NCI-H1417 (cell line): Measurements from ENCODE around the gene TFDP2.
A peak's percentile ranks its signal among the peaks of the same experiment; 100 is the strongest.

Experiments used
- DNase-seq, 3 experiments: peaks; one replicate each; lab custom pipeline; 2025; lab: John Stamatoyannopoulos, UW

Gene TFDP2

DNA sequence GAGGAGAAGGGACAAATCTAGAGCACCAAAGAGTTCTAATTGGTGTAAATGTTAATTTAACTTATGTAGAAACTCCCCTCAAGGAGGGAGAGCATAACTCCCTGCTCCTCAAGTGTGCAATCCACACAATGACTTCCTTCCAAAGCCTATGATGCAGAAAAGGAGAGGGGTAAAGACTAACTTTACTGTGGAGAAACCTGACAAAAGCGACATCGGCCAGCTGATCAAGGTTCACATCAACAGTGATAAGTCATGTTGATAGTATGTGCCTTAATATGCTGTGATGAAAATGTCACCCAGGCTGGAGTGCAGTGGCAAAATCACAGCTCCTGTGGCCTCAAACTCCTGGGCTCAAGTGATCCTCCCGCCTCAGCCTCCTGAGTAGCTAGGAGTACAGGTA lies 76.5 kb downstream of the TFDP2 start:
- DNase-seq: no peak

DNA sequence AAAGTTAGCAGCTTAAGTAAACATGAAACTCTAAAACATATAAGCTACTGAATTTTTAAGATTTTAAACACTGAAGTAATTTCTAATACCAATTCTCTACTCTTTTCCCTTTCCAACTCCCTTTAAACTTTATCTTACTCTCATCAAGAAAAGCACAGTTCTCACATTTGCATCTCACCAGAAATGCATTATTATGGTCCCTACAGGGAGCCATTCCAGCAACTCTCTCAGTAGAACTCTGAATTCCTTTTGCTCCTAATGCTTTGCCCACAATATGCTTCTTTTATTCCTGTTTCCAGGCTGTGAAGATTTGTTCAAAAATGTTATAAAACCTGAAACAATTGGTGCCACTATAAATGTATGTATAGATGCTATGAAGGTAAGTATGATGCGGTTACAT lies 83.4 kb downstream of the TFDP2 start:
- DNase-seq: no peak

GRCh38 chr3:142065344-142065743 lies 84.0 kb downstream of the TFDP2 start:
- no peak for DNase-seq

- DNase-seq: no peak
Measured at GRCh38 chr3:142064454-142064853, 84.9 kb downstream of the TFDP2 start.

DNA sequence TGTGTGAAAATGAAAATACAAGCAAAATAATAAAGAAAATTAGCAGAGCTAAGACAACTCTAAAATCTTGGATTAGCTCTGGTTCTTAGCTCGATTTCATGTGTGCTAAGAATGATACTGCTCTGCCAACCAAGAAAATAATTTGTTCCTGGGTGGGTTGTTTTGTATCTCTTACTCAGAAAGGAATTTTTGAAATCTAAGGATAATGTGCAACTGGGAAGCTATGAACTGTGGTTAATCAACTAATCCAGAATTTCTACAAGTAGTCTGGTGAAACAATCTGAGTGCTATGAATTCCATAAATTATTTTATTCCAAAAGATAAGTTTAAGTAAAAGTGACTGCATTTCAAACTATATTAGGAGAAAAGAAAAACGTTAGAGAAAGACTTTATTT lies 92.0 kb downstream of the TFDP2 start:
- DNase-seq: no peak

DNA sequence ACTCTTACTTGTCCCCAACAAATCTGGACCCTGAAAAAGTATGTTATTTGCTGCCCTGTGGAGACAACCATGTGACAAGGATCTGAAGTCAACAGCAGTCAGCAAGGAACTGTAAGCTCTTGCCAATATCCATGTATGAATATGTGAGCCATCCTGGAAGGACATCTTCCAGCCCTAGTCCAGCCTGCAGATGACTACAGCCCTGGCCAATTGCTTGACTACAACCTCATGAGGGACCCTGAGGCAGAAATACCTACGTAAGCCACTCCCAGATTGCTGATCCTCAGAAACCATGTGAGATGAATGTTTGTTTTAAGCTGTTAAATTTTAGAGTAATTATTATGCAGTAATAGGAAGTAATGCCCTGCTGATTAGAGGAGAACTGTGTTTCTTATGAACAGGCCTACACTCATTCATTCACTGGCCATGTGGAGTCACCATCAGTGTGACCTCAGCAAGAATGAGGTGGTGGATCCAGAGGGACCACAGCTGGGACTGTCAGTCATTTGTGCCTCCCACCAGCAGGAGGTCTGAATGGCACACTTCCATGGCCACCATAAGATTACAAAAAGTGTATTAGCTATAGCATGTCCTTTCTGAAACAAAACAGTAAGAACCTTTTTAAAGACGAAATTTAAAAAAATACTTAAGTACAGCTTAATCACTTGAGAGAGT lies 92.6 kb downstream of the TFDP2 start:
- DNase-seq: no peak

GRCh38 chr3:142053835-142054234 lies 95.5 kb downstream of the TFDP2 start:
- no peak for DNase-seq

DNA sequence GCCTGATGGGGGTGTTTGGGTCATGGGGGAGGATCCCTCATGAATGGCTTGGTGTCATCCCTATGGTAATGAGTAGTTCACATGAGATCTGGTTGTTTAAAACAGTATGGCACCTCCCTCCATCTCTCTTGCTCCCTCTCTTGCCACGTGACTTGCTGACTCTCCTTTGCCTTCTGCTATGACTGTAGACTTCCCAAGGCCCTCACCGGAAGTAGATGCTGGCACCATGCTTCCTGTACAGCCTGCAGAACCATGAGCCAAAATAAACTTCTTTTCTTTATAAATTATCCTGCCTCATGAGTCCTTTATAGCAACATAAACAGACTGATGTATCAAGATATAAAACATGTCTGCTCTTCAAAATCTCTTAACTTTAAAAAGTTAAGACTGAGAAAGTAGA lies 96.1 kb downstream of the TFDP2 start:
- no peak for DNase-seq

DNA sequence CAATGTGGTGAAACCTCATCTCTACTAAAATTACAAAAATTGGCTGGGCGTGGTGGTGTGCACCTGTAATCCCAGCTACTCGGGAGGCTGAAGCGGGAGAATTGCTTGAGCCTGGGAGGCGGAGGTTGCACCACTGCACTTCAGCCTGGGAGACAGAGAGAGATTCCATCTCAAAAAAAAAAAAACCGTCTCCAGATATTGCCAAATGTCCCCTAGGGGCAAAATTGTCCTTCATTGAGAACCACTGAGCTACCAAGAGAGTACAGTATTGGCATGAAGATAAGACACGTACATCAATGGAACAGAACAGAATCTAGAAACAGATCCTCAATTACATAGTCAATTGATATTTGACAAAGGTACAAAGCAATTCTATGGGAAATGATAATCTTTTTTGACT lies 98.0 kb downstream of the TFDP2 start:
- DNase-seq: no peak

GRCh38 chr3:142047021-142047369 lies 102.3 kb downstream of the TFDP2 start:
- DNase-seq: no peak

DNA sequence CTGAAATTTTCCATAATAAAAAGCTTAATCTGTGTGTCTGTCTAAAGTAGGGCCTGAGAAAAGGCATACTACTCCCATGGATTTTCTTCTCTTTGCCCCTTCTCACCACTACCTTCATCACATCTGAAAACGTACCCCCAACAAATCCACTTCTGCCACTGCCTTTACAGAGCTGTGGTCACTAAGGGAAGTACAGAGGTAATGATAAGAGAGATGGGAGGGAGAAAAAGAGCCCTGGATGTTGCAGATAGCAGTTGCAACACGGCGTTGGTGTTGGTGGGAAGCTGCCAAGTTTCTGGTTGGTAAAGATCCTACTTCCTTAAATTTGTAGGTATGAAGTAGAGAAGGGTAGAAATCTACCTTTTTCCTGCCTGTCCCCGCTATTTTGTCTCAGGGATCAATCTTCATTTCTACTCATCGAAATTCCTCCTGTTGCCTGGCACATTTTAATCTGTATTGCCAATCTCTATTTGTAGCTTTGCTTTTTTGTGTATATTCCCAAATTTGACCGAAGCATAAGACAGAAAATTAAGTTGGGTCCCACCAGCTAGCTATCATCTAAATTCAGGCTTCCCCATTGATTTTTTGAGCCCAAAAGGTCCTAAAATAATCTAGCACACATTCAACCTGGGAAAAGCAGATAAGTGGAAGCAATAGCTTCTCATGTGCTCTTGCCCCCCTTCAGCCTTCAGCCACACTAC lies 102.9 kb downstream of the TFDP2 start:
- DNase-seq: no peak

DNA sequence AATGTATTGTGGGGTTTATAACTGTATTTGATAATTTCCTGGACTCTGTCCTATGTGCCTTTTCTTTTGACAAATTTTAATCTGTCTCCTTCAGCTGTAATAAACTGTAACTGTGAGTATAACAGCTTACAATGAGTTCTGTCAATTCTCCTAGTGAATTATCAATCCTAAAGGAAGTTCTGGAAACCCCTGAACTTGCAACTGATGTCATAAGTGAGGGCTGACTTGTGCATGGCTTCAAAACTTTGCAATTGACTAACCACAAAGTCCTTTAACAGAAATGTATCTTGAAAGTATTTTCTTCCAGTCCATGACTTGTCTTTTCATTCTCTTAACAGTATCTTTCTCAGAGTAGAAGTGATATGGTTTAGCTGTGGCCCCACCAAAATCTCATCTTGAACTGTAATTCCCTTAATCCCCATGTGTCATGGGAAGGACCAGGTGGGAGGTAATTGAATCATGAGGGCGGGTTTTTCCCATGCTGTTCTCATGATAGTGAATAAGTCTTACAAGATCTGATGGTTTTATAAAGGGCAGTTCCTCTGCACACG lies 108.3 kb downstream of the TFDP2 start:
- DNase-seq: no peak

DNA sequence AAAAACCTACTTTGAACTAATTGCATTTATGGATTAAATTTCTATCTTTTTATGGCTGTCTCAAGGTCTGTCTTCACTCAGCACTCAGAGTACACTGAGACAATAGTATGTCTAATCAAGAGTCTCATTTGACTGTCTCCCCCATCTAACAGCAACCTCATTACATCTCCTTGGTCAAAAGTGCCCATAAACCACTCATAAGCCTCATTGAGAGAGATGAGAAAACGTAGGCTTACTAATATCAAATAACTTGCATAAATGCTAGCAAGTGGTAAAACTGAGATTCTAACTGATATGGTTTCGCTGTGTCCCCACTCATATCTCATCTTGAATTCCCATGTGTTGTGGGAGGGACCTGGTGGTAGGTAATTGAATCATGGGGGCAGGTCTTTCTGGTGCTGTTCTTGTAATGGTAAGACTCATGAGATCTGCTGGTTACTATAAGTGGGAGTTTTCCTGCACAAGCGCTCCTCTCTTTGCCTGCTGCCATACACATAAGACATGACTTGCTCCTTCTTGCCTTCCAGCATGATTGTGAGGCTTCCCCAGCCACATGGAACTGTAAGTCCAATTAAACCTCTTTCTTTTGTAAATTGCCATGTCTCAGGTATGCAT lies 113.9 kb downstream of the TFDP2 start:
- no peak for DNase-seq

DNA sequence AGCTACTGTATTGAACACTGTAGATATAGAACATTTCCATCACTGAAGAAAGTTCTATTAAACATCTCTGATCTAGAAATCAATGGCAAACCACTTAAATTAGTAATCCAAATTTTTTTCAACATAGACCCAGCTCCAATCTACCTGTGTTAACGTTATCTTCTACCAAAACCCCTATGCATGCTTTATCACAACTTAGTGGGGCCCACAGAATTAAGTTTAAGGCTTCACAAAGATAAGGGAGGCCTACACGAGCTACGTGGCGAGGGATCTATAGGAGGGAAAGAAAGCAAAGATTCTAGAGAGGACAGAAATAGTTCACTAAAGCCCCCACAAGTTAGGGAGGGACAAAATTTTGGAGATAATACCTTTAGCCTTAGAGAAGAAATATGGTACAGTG lies 116.1 kb downstream of the TFDP2 start:
- no peak for DNase-seq

DNA sequence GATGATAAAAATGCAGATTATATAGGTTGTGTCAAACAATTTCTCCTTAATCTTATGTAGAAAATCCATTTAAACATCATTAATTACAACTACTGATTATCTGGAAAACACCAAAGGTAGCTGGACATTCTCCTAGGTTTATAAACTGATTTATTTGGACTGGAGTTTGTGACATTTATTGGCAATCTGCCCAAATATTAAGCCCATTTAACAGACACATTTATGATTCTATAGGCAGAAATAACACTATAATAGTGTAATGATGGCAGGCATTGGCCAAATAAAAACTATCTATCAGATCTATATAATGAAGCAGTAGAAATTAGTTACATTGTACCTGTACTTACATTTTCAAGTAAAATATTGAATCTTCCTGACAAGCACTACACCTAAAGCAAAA lies 117.8 kb downstream of the TFDP2 start:
- DNase-seq: no peak

DNA sequence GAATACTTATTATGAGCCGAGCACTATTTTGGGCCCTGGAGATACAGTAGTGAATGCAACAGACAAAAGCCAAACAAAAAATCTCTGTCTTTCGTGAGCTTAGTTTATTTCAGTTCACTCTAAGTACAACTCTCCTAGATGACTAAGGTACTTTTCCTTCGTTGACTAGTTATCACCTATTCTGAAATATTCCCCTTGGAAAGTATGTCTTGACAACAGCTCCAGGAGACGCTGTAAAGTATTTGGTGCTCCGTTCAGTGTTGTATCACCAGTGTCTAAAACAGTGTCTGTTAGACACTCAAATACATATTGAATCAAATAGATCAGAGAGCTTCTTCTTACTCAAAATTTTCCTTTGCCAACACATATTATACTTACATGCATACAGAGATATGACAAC lies 119.6 kb downstream of the TFDP2 start:
- DNase-seq: no peak

DNA sequence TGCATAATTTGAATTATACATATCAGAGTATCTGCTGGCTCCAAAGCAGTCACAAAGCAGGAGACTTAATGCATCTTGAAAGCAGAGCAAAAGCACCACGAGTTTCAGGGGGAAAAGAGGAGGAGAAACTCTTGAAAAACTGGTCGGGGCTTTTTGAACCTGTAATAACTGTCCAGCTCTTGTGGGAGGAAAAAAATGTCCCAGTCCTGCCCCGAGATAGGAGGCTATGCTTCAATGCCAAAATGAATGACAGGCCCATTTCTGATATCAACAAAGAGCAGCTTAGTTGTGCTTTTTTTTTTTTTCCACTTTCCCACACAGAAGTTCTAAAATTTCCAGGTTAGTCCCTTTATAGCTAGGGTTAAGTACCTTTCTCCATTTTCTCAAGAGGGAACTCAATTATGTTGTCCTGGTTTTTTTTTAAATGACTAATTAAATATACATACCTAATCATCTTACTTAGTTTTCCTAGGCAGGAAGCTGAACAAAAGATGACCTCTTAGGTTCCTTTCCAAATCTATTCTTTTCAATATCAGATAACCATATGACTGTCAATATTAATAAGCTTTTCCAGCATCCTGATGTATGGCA lies 120.2 kb downstream of the TFDP2 start:
- DNase-seq: peak in 2 of 3 experiments; percentile 21 to 52

GRCh38 chr3:142028243-142028777 lies 121.0 kb downstream of the TFDP2 start:
- peak in 2 of 3 experiments; percentile 46 to 52 for DNase-seq

DNA sequence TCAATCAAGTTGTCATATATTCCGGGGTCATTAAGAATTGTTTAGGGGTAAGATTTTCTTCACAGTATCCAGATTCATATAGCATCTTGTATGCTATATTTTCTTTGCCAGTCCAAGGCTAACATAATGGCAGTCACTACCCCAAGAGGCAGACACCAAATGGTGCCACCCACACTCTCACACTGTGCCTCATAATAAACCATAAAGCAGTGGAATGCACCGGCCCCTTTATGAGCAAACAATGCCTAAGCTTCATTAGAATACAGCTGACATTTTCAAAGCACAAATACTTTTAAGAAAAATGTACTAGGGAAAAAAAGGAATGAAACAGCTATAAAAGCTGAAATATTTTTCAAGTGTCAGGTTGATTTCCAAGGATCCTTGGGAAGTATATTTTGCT lies 121.6 kb downstream of the TFDP2 start:
- DNase-seq: peak; percentile 14 to 78 (median 24)

DNA sequence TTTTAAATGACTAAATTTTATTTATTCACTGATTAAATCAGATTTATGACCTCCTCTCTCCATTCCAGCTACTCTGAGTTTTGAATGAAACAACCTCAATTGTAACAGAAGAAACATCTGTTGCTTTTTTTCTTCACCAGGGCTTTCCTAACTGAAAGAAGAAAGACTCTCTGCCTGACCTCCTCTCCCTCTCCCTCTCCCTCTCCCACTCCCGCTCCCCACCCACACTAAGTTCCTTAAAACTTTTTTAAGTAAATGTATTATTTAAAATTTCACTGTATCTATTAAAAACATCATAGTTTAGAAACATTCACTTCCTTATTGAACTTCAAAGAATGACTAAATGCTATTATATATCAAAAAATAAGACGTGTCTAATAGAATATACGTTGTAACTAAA lies 122.0 kb downstream of the TFDP2 start:
- no peak for DNase-seq

DNA sequence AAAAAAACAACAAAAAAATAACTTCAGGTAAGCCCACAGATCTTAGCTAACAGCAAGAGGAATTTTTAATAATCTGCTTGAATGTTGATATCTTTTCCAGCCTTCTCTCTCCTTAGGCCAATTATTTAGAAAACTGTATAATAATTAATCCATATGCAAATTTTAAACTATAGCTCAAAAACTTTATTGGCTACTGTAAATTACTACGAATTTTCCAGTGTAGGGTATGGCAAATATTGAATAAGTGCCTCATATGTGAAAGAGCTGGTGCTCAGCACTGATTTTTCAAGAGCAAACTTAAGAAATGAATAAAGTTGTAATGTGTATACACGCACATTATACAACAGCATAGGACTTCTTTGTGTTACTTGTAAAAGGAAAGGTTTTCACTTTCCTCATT lies 123.0 kb downstream of the TFDP2 start:
- DNase-seq: no peak

GRCh38 chr3:142022381-142022780 lies 127.0 kb downstream of the TFDP2 start:
- peak in 2 of 3 experiments; percentile 18 to 52 for DNase-seq

GRCh38 chr3:142021127-142021526 lies 128.2 kb downstream of the TFDP2 start:
- DNase-seq: no peak
